ENCODE results near the gene C6orf89.
A peak's percentile ranks its signal among the peaks of the same experiment; 100 is the strongest.

The C6orf89 gene

DNA sequence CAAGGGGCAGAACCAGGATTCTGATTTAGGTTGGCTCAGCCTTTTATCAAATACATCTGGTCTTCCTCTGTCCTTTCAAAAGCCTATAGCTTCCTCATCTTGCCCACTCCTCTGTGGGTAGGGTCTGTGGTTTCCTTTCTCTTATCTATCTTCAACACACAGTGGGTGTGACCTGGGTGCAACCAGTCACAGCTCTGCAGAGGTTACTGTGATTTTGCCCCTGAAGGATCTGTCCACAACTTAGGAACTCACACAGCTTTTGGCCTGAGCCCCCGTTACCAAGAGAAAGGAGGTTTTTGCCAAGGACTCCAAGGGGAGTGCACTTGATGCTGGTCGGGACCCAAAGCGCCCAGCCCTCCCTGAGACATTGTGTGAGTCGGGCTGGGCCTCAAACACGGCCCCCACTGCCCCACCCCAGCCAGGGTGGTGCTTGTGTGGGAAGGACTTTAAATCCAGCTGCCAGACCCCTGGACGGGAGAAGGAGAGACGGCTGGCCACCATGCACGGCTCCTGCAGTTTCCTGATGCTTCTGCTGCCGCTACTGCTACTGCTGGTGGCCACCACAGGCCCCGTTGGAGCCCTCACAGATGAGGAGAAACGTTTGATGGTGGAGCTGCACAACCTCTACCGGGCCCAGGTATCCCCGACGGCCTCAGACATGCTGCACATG, 68.6 kb downstream of the C6orf89 start, which contains the start of gene PI16:
PI16 (plus strand) TSS at position 477 of the 670 bp plus-strand sequence; CDS start at position 500, 23 bp downstream.
- no peaks in the 10 kb centered on the region for H3K9me3 Mint-ChIP-seq
- H3K4me3 Mint-ChIP-seq, result no peak within 1 kb of the TSS
- H3K4me1 Mint-ChIP-seq (ENCODE audit: low read depth), result peaks cover 31% of the 10 kb centered on the region
- peak within 1 kb of the TSS; percentile 56 for H3K27ac Mint-ChIP-seq
- no peaks in the 10 kb centered on the region for H3K27me3 Mint-ChIP-seq
- H3K36me3 Mint-ChIP-seq (ENCODE audit: low read depth), result no peaks in the 10 kb centered on the region

DNA sequence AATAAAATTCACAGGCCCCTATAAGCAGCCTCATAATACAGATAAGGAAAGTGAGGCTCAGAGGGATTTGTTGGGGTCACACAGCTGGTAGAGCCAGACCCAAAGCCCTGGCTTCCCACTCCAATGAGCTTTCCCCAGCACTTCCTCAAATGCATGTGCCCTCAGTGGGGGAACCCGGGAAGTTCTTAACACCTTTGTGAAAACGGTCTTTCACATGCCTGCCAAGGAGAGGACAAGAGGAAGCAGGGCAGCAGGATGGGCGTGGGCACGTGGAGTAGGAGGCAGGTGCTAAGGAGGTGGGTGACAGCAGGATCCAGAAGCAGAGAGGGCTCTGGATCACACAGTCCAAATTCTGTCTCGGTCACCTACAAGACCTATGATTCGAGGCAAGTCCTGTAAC, 69.4 kb downstream of the C6orf89 start:
- Mint-ChIP-seq H3K27ac (peak overlapping the region; percentile 56), H3K36me3 (ENCODE audit: low read depth) (no peaks in the 10 kb centered on the region), H3K4me1 (ENCODE audit: low read depth) (peaks cover 28% of the 10 kb centered on the region), H3K4me3 (no peak overlapping the region), H3K27me3 (no peaks in the 10 kb centered on the region), H3K9me3 (no peaks in the 10 kb centered on the region)

DNA sequence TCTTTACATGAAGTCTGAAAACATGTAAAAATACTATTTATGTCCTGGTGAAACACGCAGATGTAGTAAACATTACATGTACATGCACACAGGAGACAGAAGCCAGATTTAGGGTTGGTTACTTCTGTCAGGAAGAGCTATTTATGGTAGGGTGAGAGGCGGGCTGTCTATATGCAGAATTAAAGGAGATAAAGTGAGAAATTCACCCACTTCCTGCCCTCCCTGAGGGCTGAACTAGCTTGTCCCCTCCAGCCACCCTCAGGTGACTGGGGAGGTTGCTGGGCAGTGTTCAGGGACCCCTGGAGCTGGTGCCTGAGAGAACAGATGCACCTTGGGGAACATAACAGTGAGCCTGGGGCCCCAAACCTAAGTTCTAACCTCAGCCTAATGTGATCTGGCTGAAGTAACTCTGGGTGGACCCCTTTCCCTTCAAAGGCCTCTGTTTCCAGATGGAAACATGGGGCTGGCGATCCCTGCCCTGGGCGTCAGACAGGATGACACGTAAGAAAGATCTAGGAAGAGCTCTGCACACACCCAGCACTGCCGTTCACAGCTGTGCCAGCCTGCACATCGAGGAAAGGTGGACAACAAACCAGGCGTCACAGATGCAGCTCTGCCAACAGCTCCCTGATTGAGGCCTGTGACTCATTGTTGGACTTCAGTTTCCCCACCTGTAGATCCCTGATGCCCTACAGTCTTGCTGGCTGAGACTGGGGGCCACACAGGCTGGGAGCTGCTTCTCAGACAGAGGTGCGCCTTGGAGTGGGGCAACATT, 70.1 kb downstream of the C6orf89 start:
- Mint-ChIP-seq H3K4me3 (no peak overlapping the region), H3K9me3 (no peaks in the 10 kb centered on the region), H3K27me3 (no peaks in the 10 kb centered on the region)

GRCh38 chr6:36956446-36956820, 70.7 kb downstream of the C6orf89 start:
- Mint-ChIP-seq H3K4me3 (no peak overlapping the region), H3K27me3 (no peaks in the 10 kb centered on the region), H3K9me3 (no peaks in the 10 kb centered on the region), H3K36me3 (ENCODE audit: low read depth) (no peaks in the 10 kb centered on the region), H3K27ac (no peak overlapping the region), H3K4me1 (ENCODE audit: low read depth) (peaks cover 28% of the 10 kb centered on the region)

More for the DNA sequence above, 70.1 kb downstream of the C6orf89 start:
- Mint-ChIP-seq H3K4me1 (ENCODE audit: low read depth) (peaks cover 28% of the 10 kb centered on the region), H3K36me3 (ENCODE audit: low read depth) (no peaks in the 10 kb centered on the region), H3K27ac (no peak overlapping the region)

DNA sequence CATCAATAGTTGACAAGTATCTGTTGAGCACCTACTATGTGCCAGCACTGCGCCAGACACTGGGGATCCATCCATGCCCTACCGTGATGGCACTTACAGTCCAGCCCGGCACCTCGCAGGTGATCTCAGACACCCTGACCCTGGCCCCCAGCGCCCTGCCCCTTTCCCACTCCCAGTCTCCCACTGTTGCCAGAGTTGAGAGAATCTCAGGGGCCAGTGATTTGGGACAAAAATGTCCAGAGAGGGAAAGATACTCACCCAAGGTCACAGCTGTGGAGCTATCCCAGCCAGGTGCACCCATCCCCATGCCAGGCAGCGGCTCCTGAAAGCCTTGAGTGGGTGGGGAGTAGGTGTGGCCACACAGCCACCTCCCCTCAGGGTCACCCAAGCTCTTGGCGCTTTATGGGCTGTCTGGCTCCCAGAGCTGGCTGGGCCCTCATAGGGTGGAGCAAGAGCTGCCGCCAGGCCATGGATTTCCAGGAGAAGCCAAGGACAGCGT, 72.1 kb downstream of the C6orf89 start:
- Mint-ChIP-seq H3K36me3 (ENCODE audit: low read depth) (no peaks in the 10 kb centered on the region), H3K27ac (no peak overlapping the region), H3K4me1 (ENCODE audit: low read depth) (peaks cover 36% of the 10 kb centered on the region), H3K27me3 (no peaks in the 10 kb centered on the region), H3K9me3 (no peaks in the 10 kb centered on the region), H3K4me3 (no peak overlapping the region)

- Mint-ChIP-seq H3K27me3 (no peaks in the 10 kb centered on the region), H3K4me1 (ENCODE audit: low read depth) (peaks cover 41% of the 10 kb centered on the region), H3K4me3 (no peak overlapping the region), H3K36me3 (ENCODE audit: low read depth) (no peaks in the 10 kb centered on the region), H3K9me3 (no peaks in the 10 kb centered on the region), H3K27ac (no peak overlapping the region)
These were observed 73.2 kb downstream of the C6orf89 start for GRCh38 chr6:36958775-36959554.

- H3K4me1 Mint-ChIP-seq (ENCODE audit: low read depth), result peaks cover 41% of the 10 kb centered on the region
- H3K27me3 Mint-ChIP-seq, result no peaks in the 10 kb centered on the region
- no peaks in the 10 kb centered on the region for H3K9me3 Mint-ChIP-seq
- H3K4me3 Mint-ChIP-seq, result no peak overlapping the region
- no peak overlapping the region for H3K27ac Mint-ChIP-seq
- no peaks in the 10 kb centered on the region for H3K36me3 Mint-ChIP-seq (ENCODE audit: low read depth)
These were observed 74.0 kb downstream of the C6orf89 start for GRCh38 chr6:36959555-36960250.

GRCh38 chr6:36961441-36962435, 76.0 kb downstream of the C6orf89 start:
- no peaks in the 10 kb centered on the region for H3K36me3 Mint-ChIP-seq (ENCODE audit: low read depth)
- H3K9me3 Mint-ChIP-seq, result no peaks in the 10 kb centered on the region
- peaks cover 31% of the 10 kb centered on the region for H3K4me1 Mint-ChIP-seq (ENCODE audit: low read depth)
- H3K4me3 Mint-ChIP-seq, result no peak overlapping the region
- H3K27ac Mint-ChIP-seq, result no peak overlapping the region
- H3K27me3 Mint-ChIP-seq, result no peaks in the 10 kb centered on the region

- Mint-ChIP-seq H3K9me3 (no peaks in the 10 kb centered on the region), H3K27me3 (no peaks in the 10 kb centered on the region), H3K4me3 (peak overlapping the region; percentile 23), H3K27ac (no peak overlapping the region), H3K4me1 (ENCODE audit: low read depth) (peaks cover 31% of the 10 kb centered on the region), H3K36me3 (ENCODE audit: low read depth) (peaks cover 8% of the 10 kb centered on the region)
These were observed 77.1 kb downstream of the C6orf89 start for GRCh38 chr6:36962874-36963273.

DNA sequence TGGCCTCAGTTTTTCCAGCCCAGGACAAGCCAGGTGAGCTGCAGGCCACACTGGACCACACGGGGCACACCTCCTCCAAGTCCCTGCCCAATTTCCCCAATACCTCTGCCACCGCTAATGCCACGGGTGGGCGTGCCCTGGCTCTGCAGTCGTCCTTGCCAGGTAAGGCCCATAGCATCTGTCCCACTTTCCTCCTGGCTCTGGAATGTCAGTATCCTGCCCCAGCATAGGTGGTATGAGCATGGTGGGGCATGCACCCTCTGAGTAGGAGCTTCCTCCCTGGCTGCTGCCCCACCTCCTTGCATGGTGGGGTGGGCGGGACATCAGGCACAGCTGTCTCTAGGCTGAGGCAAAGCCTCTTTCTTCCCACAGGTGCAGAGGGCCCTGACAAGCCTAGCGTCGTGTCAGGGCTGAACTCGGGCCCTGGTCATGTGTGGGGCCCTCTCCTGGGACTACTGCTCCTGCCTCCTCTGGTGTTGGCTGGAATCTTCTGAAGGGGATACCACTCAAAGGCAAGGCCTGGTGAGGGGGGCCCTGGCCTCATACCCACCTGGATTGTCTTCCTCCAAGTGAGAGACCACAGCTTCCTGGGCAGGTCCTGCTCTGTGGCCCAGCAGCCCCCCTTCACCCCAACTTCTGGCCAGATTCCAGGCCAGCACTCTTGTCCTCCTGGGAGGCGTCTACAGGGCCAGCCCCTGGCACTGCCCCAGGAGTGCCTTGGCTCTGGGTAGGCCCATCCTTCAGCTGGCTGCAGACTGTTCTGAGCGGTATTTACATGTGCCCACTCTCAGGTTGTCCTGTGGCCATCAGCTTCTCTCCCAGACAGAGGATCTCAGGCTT, 77.9 kb downstream of the C6orf89 start:
- peaks cover 31% of the 10 kb centered on the region for H3K4me1 Mint-ChIP-seq (ENCODE audit: low read depth)
- no peak overlapping the region for H3K4me3 Mint-ChIP-seq

DNA sequence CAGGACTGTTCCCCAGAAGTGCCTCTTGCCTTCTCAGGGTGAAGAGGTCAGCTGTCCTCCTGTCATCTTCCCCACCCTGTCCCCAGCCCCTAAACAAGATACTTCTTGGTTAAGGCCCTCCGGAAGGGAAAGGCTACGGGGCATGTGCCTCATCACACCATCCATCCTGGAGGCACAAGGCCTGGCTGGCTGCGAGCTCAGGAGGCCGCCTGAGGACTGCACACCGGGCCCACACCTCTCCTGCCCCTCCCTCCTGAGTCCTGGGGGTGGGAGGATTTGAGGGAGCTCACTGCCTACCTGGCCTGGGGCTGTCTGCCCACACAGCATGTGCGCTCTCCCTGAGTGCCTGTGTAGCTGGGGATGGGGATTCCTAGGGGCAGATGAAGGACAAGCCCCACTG, 78.6 kb downstream of the C6orf89 start:
- Mint-ChIP-seq H3K27ac (no peak overlapping the region), H3K9me3 (no peaks in the 10 kb centered on the region), H3K4me1 (ENCODE audit: low read depth) (peaks cover 31% of the 10 kb centered on the region), H3K4me3 (no peak overlapping the region), H3K36me3 (ENCODE audit: low read depth) (peaks cover 22% of the 10 kb centered on the region), H3K27me3 (no peaks in the 10 kb centered on the region)

More for the DNA sequence above, 77.9 kb downstream of the C6orf89 start:
- no peak overlapping the region for H3K27ac Mint-ChIP-seq
- H3K9me3 Mint-ChIP-seq, result no peaks in the 10 kb centered on the region
- H3K27me3 Mint-ChIP-seq, result no peaks in the 10 kb centered on the region
- peaks cover 16% of the 10 kb centered on the region for H3K36me3 Mint-ChIP-seq (ENCODE audit: low read depth)

- peaks cover 31% of the 10 kb centered on the region for H3K4me1 Mint-ChIP-seq (ENCODE audit: low read depth)
- no peak overlapping the region for H3K27ac Mint-ChIP-seq
- no peak overlapping the region for H3K4me3 Mint-ChIP-seq
- H3K27me3 Mint-ChIP-seq, result no peaks in the 10 kb centered on the region
- H3K9me3 Mint-ChIP-seq, result no peaks in the 10 kb centered on the region
- peaks cover 26% of the 10 kb centered on the region for H3K36me3 Mint-ChIP-seq (ENCODE audit: low read depth)
These were observed 79.2 kb downstream of the C6orf89 start for GRCh38 chr6:36964908-36965307.

DNA sequence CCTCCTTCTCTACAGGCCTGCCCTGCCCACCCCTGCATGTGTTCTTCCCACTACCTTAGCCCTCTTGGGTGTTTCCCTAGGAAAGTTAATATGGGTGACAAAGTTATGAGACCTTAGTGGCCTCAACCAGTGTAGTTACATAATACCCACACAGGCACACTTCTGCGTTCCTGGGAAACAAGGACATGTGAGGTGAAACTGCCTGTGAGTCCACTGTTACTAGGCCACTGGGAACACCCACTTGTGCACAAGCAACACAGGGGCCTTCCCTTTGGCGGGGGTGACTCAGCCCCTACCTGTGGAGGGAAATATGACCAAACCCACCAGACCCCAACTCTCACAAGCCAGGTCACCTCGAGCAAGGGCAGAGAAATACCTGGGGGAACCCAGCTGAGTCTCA, 81.5 kb downstream of the C6orf89 start:
- Mint-ChIP-seq H3K27ac (no peak overlapping the region), H3K4me3 (no peak overlapping the region), H3K36me3 (ENCODE audit: low read depth) (peaks cover 36% of the 10 kb centered on the region), H3K4me1 (ENCODE audit: low read depth) (peaks cover 28% of the 10 kb centered on the region), H3K27me3 (no peaks in the 10 kb centered on the region), H3K9me3 (no peaks in the 10 kb centered on the region)

Data from stimulated activated naive CD8-positive, alpha-beta T cell treated with anti-CD3 and anti-CD28 coated beads, Interleukin-15, Interleukin-2, amounts not matched to agents 100 ng/mL and 50 ng/mL, for 24 hours (primary cell).